Dendritic cell treated with granulocyte-macrophage colony-stimulating factor and Interleukin-4, amounts not matched to agents 40 ng/mL and 50 ng/mL, for 4 days (primary cell): Measurements from ENCODE around the gene TOP1.

ENCODE experiments used
- H3K27ac Mint-ChIP-seq: one replicate; pipeline ENCODE4 v1.8.0; 2022; ENCODE audit warnings: mild to moderate bottlenecking, mixed read lengths
- H3K27me3 Mint-ChIP-seq: one replicate; pipeline ENCODE4 v1.8.0; 2022; ENCODE audit warnings: mild to moderate bottlenecking, mixed read lengths
- H3K36me3 Mint-ChIP-seq: one replicate; pipeline ENCODE4 v1.8.0; 2022; ENCODE audit warnings: low read depth, mixed read lengths
- H3K4me1 Mint-ChIP-seq: one replicate; pipeline ENCODE4 v1.8.0; 2022; ENCODE audit warnings: low read depth, mixed read lengths
- H3K4me3 Mint-ChIP-seq: one replicate; pipeline ENCODE4 v1.8.0; 2022; ENCODE audit warnings: mild to moderate bottlenecking, moderate library complexity, mixed read lengths
- H3K9me3 Mint-ChIP-seq: one replicate; pipeline ENCODE4 v1.8.0; 2022; ENCODE audit warnings: mixed read lengths
- intact Hi-C: fragments of 100-400 bp; cut with micrococcal nuclease; formaldehyde crosslinking; loops from one replicate; pipeline ENCODE4 v1.15.0; 2022

TOP1 gene

DNA sequence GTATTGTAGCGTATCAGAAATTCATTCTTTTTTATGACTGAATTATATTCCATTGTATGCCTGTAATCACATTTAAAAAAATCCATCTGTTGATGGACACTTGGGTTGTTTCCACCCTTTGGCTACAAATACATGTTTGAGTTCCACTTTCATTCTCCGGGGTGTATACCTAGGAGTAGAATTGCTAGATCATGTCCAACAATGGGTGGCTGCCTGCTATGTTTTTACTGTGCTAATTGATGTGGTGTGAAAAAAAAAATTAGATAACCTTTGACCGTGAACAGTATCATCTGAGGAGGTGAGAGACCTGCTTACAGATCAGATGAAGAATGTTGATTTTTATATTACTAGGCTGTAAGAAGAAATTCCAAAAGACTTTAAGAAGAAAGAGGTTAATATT lies 37.1 kb downstream of the TOP1 start:
- Mint-ChIP-seq H3K4me3 (no peak overlapping the region), H3K4me1 (peaks cover 42% of the 10 kb centered on the region), H3K36me3 (peaks cover 69% of the 10 kb centered on the region), H3K27me3 (no peaks in the 10 kb centered on the region), H3K27ac (no peak overlapping the region), H3K9me3 (no peaks in the 10 kb centered on the region)
- intact Hi-C loops, result no loop called here

DNA sequence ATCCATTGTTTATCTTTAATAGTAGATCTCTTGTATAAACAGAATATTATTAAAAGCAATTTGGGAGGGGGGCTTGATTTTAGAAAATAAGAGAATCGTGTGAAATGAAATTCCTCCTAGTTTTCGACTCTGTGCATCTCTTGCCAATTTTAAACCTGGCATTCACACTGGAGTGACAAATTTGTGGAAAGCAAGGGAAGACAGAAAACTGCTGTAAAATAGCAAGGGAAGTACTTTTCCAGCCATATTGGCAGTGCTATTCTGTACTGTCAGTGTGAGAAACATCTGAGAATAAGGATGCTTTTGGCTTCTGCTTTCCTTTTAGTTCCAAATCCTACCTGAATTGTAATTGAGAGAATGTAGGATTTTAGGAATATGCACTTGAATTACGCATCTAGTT lies 40.2 kb downstream of the TOP1 start:
- no peaks in the 10 kb centered on the region for H3K9me3 Mint-ChIP-seq
- peaks cover 47% of the 10 kb centered on the region for H3K36me3 Mint-ChIP-seq
- no peak overlapping the region for H3K27ac Mint-ChIP-seq
- peaks cover 55% of the 10 kb centered on the region for H3K4me1 Mint-ChIP-seq
- no peaks in the 10 kb centered on the region for H3K27me3 Mint-ChIP-seq
- H3K4me3 Mint-ChIP-seq, result no peak overlapping the region
- intact Hi-C loops, result no loop called here

DNA sequence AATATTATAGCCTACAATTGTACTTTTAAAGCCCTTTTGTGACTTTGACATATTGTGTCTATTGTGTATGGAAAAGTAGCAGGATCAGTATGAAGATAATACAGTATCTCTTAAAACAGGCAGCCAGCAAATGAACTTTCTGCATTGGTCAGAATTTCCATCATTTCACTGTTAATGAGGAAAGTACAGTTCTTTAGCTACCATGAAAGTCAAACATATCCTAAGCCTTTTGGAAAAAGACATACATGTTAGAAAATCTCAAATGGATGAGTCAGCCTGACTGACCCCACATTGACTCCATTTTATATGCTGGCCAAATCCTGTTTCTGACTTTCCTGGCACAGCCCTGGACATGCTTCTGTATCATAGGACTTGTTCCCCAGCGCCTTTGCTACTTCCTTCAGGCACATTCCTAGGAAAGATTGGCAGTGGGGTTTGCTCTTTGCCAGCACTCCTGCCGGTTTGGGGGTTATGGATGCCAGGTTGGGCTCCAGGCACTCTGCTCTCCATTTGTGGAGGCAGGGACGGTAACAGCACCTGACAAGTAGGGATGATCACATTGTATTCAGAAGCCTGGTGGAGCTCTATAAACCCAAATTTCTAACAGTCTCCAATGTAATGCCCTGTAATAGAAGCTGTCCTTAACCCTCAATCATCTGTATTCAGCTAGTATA lies 43.7 kb downstream of the TOP1 start:
- intact Hi-C loops, result no loop called here
- Mint-ChIP-seq H3K27ac (no peak overlapping the region), H3K27me3 (no peaks in the 10 kb centered on the region), H3K36me3 (peaks cover 48% of the 10 kb centered on the region), H3K4me1 (peaks cover 55% of the 10 kb centered on the region), H3K4me3 (no peak overlapping the region), H3K9me3 (no peaks in the 10 kb centered on the region)

DNA sequence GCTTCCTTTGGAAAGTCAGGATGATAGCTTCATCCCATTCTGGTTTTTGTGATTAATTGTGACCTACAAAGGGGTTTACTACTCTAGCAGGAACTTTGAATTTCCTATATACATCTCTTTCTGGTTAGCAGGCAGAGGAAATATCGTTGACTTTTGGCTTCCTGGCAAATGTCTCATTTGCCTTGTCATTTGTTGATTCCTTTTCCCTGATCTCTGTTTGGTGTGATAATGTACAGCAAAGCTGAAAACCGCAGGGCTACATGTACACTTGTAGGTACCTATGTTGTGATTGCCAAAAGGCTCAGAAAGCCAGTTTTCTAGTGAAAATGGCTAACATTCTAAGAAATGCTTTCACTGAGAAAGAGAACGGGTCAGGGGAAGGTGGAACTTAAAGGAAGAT lies 44.3 kb downstream of the TOP1 start:
- Mint-ChIP-seq H3K27ac (no peak overlapping the region), H3K36me3 (peaks cover 48% of the 10 kb centered on the region), H3K27me3 (no peaks in the 10 kb centered on the region), H3K4me1 (peaks cover 55% of the 10 kb centered on the region), H3K4me3 (no peak overlapping the region), H3K9me3 (no peaks in the 10 kb centered on the region)
- intact Hi-C loops, result no loop called here

DNA sequence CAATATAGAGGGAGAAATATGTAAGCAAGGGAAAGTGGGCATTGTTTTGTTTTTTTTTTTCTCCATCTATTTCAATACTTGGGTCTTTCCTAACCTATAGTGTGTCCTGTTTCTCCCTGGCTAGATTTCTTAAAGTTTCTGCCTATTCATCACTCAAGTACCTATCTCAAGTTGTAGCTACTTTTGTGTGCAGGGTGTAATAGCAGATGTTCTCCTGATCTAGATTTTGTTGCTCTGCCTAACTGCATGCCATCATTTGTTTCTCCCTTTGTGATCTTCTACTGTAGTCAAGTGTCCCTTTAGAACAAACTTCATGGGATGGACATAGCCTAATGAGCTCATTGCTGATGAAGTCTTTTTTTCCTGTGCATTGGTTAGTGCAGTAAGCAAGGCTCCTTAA lies 45.8 kb downstream of the TOP1 start:
- peaks cover 57% of the 10 kb centered on the region for H3K4me1 Mint-ChIP-seq
- H3K27ac Mint-ChIP-seq, result no peak overlapping the region
- H3K36me3 Mint-ChIP-seq, result peaks cover 56% of the 10 kb centered on the region
- H3K9me3 Mint-ChIP-seq, result no peaks in the 10 kb centered on the region
- no peaks in the 10 kb centered on the region for H3K27me3 Mint-ChIP-seq
- no peak overlapping the region for H3K4me3 Mint-ChIP-seq
- intact Hi-C loops, result no loop called here

DNA sequence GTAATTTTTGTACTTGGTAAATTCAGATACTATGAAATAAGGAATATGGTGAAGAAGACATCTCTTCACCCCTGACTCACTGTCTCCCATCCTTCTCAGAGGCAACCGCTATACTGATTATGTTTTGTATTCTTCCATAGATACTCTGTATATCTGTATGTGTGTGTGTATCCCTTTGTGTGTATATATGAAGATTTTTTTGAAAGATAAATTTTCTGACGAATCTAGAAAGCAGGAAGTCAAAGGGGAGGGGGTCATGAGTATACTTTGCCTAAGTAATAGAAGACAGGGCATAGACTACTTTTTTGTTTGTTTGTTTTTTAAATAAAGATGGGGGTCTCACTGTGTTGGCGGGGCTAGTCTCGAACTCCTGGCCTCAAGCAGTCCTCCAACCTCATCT lies 48.2 kb downstream of the TOP1 start:
- peaks cover 69% of the 10 kb centered on the region for H3K36me3 Mint-ChIP-seq
- H3K4me3 Mint-ChIP-seq, result no peak overlapping the region
- H3K27me3 Mint-ChIP-seq, result no peaks in the 10 kb centered on the region
- no peaks in the 10 kb centered on the region for H3K9me3 Mint-ChIP-seq
- intact Hi-C loops, result no loop called here
- peaks cover 57% of the 10 kb centered on the region for H3K4me1 Mint-ChIP-seq
- no peak overlapping the region for H3K27ac Mint-ChIP-seq

DNA sequence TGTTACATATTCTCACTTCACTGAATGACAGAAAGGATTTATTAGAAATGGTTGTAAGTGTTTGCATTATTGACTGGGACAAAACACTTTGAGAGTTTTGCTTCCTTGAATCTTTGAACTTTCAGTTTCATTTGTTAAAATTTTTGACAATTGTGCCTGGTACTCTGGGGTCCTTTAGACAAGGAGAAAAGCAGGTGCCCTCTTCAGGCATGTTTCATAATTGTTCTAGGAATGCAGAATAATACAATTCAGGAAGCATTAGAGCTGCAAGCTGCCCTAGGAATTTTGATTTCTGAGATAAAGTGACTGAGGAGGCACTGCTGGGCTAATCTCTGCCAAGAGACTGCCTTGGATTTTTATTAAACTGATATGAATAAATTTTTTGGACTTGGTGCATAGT lies 49.7 kb downstream of the TOP1 start:
- no peaks in the 10 kb centered on the region for H3K9me3 Mint-ChIP-seq
- no peak overlapping the region for H3K4me3 Mint-ChIP-seq
- H3K27me3 Mint-ChIP-seq, result no peaks in the 10 kb centered on the region
- intact Hi-C loops, result no loop called here
- H3K4me1 Mint-ChIP-seq, result peaks cover 43% of the 10 kb centered on the region
- H3K36me3 Mint-ChIP-seq, result peaks cover 79% of the 10 kb centered on the region
- no peak overlapping the region for H3K27ac Mint-ChIP-seq

DNA sequence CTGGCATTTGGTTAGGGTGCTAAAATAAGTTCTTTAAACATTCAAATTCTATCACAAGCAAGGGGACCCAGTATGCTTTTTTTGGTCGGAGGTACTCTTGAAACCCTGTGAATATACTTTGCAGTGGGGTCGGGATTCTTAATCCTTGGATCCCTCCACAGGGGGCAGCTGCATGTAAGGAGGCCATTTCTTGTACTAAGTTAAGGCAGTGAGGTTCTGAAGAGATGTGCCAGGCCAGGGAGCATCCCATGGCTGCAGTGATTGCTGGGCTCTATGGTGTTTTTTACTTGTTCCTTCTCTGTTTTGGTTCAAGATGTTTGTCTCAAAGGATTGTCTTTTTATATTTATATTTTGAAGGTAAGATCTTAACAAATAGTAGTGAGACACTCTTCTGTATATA lies 50.4 kb downstream of the TOP1 start:
- Mint-ChIP-seq H3K4me3 (no peak overlapping the region), H3K9me3 (no peaks in the 10 kb centered on the region), H3K4me1 (peaks cover 42% of the 10 kb centered on the region), H3K27ac (no peak overlapping the region), H3K36me3 (peaks cover 85% of the 10 kb centered on the region), H3K27me3 (no peaks in the 10 kb centered on the region)
- intact Hi-C loops, result no loop called here

DNA sequence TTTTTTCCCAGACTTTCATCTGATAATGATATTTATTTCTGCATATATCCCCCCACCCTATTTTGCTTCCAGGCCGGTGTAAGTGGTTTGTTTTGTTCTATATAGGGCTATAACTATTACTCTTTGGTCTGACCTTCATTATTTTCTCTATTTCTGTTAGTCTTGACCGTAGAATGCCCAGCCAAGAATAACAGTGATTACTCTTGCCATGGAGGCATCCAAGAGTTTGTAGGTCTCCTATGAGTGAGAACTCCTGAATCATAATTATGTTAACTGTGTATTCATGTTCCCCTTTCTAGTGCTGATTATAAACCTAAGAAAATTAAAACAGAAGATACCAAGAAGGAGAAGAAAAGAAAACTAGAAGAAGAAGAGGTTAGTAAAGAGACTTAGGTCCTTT lies 52.2 kb downstream of the TOP1 start:
- H3K36me3 Mint-ChIP-seq, result peaks cover 96% of the 10 kb centered on the region
- no peak overlapping the region for H3K27ac Mint-ChIP-seq
- H3K27me3 Mint-ChIP-seq, result no peaks in the 10 kb centered on the region
- no peak overlapping the region for H3K4me3 Mint-ChIP-seq
- intact Hi-C loops, result loop anchor here (10.0 kb wide), 1 partner anchor 46 kb away; no protein-coding TSS in a partner anchor
- no peaks in the 10 kb centered on the region for H3K9me3 Mint-ChIP-seq
- H3K4me1 Mint-ChIP-seq, result peaks cover 46% of the 10 kb centered on the region

DNA sequence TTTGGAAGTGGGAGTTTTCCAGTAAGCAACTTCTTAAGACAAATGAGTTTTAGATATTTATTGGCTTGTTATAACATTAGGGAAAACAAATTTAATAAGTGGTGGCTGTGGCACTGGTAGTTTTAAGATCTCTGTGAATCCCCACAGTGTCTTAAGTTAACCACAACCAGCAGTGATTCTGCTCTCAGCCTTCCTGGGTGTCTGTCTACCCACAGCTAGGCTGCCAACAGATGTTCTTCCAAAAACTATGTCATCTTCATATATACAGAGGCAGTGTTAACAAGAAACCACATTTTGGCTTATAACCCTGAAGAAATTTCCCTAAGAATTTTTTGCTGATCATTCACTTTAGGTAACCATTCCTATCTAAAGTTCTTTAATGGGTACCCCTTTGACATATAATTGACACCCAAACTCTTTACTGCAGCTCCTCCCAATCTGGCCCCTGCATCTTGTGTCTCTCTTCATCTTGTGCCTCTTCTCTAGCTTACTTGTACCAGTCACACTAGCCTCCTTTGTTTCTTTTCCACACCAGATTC lies 52.7 kb downstream of the TOP1 start:
- peaks cover 93% of the 10 kb centered on the region for H3K36me3 Mint-ChIP-seq

DNA sequence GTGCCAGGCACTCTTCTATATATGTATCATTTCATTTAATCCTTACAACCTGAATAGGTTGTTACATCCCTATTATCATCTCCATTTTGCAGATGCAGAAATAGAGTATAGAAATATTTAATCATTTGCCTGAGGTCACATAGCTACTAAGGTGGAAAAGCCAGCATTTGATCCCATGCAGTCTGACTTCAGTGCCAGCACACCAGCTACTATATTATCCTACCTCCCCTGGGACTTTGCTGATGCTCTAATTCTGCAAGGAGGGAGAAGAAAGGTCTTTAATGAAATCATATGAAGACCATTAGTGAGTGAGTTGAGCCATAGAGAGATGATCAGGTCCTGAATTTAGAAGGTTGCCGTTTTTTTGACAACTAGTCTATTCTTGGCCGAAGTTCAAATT lies 53.7 kb downstream of the TOP1 start:
- no peaks in the 10 kb centered on the region for H3K27me3 Mint-ChIP-seq
- peaks cover 94% of the 10 kb centered on the region for H3K36me3 Mint-ChIP-seq
- no peak overlapping the region for H3K27ac Mint-ChIP-seq
- H3K4me1 Mint-ChIP-seq, result peaks cover 36% of the 10 kb centered on the region
- intact Hi-C loops, result loop anchor here (10.0 kb wide), 1 partner anchor 48 kb away; no protein-coding TSS in a partner anchor
- H3K9me3 Mint-ChIP-seq, result no peaks in the 10 kb centered on the region
- H3K4me3 Mint-ChIP-seq, result no peak overlapping the region

More for the DNA sequence above, 52.7 kb downstream of the TOP1 start:
- no peaks in the 10 kb centered on the region for H3K27me3 Mint-ChIP-seq
- peaks cover 42% of the 10 kb centered on the region for H3K4me1 Mint-ChIP-seq
- intact Hi-C loops, result loop anchor here (10.0 kb wide), 1 partner anchor 47 kb away; no protein-coding TSS in a partner anchor
- H3K27ac Mint-ChIP-seq, result no peak overlapping the region
- no peaks in the 10 kb centered on the region for H3K9me3 Mint-ChIP-seq
- no peak overlapping the region for H3K4me3 Mint-ChIP-seq

DNA sequence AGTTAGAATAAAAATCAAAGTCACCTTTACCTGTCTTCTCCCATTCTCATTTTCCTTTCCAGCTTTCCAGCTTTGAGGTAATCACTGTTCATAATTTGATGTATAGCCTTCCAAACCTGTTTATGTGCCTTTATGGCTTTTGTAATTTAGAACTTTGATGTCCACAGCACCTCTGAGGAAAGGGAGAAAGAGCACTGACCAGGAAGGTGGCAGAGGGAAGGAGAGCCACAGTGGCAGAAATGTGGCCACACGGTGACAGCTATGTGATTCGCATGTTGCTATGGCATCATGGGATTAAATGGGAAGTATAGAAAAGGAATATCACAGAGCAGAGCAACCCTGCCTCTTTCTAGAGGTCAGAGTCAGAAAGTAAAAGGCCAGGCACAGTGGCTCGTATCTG lies 57.0 kb downstream of the TOP1 start:
- Mint-ChIP-seq H3K27me3 (no peaks in the 10 kb centered on the region), H3K36me3 (peaks cover 97% of the 10 kb centered on the region), H3K27ac (no peak overlapping the region), H3K9me3 (no peaks in the 10 kb centered on the region), H3K4me1 (peaks cover 29% of the 10 kb centered on the region), H3K4me3 (no peak overlapping the region)
- intact Hi-C loops, result loop anchor here (10.0 kb wide), 1 partner anchor 51 kb away; no protein-coding TSS in a partner anchor

DNA sequence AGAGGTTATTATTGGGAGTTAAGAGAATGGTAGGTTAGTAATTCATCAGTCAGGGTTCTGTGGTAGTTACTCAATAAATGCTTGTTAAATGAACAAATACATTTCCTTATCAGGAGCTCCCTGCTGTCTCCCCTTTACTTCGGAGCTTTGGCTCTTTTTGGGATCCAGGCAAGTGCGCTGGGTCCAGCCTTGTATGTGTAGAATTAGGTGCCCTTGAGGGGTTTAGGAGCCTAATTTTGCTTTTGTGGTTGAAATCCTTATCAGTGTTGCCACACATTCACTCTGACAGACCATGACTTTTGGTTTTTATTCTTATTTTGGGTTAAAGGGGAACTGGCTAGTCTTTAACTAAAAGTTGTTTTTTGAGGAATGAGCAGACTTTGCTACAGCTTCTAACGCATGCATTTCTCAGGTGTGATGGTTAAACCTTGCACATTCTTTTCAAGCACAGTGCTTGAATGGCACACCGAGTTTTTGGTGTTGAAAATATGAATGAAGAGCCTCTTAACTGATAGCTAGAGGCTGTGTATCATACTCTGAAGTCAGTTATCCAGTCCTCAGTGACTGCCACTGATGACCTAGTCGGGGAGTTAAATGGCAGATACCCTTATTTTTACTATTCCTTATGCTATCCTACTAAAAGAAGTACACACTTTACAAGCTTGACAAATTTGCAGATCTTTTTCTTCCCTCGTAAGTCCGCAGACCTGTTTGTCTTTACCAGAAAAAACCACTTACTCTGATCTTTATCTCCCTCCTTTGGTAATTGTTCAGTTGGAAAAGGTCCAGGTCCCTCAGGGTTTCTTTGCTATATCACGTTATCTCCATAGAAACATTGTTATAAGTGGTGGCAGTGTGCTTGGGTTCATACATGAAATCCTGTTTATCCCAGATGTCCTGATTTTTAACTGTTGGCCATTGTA lies 58.0 kb downstream of the TOP1 start:
- Mint-ChIP-seq H3K27me3 (no peaks in the 10 kb centered on the region), H3K27ac (no peak overlapping the region), H3K36me3 (peaks cover 95% of the 10 kb centered on the region), H3K4me3 (no peak overlapping the region), H3K9me3 (no peaks in the 10 kb centered on the region), H3K4me1 (peaks cover 19% of the 10 kb centered on the region)
- intact Hi-C loops, result loop anchor here (10.0 kb wide), 1 partner anchor 52 kb away; no protein-coding TSS in a partner anchor

DNA sequence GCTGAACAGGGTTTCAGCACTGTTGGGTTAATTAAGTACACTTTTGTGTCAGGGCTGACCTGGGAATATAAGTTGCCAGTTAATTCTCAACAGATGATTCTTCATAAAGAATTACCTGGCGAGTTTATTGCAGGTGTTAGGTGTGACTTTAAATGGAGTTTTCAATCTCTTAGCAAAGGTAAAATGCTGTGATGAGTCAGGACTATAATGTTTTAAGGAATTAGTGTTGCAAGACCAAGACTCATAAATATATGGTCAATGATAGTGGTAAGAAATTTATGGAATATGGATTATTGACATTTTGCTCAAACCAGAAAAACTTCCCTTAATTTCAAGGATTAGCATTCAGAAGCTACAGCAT lies 58.7 kb downstream of the TOP1 start:
- intact Hi-C loops, result loop anchor here (10.0 kb wide), 1 partner anchor 53 kb away; no protein-coding TSS in a partner anchor
- no peak overlapping the region for H3K27ac Mint-ChIP-seq
- H3K36me3 Mint-ChIP-seq, result peaks cover 95% of the 10 kb centered on the region

More for the DNA sequence above, 58.7 kb downstream of the TOP1 start:
- Mint-ChIP-seq H3K27me3 (no peaks in the 10 kb centered on the region), H3K9me3 (no peaks in the 10 kb centered on the region), H3K4me1 (peaks cover 16% of the 10 kb centered on the region), H3K4me3 (no peak overlapping the region)
